Mucosa of stomach (tissue), 1 donor: ENCODE data around the gene UBAP1.
"Not testable (repeated sequence)": the region's sequence is repeated elsewhere in the genome, so short reads cannot be mapped to it uniquely, and the experiment has no call there.

Experiments used
- H3K27me3 ChIP-seq: one replicate; pipeline ENCODE4 v1.7.0; 2013; ENCODE audit warnings: mild to moderate bottlenecking, low read length; ENCODE audit not compliant: control insufficient read depth, insufficient read depth
- H3K36me3 ChIP-seq: one replicate; pipeline ENCODE4 v1.7.0; 2013; ENCODE audit warnings: low read length; ENCODE audit not compliant: control insufficient read depth, insufficient read depth
- H3K4me1 ChIP-seq: one replicate; pipeline ENCODE4 v1.7.0; 2013; ENCODE audit warnings: mild to moderate bottlenecking, low read length; ENCODE audit not compliant: control insufficient read depth, insufficient read depth
- H3K4me3 ChIP-seq: one replicate; pipeline ENCODE4 v1.7.0; 2013; ENCODE audit warnings: low read length
- H3K9ac ChIP-seq: one replicate; pipeline ENCODE4 v1.7.0; 2013; ENCODE audit warnings: mild to moderate bottlenecking, low read length, moderate library complexity
- H3K9me3 ChIP-seq: one replicate; pipeline ENCODE4 v1.7.0; 2013; ENCODE audit warnings: mild to moderate bottlenecking, low read length, moderate library complexity; ENCODE audit not compliant: control insufficient read depth
- donor health status: Pancreatic carcinoma.

Gene UBAP1

DNA sequence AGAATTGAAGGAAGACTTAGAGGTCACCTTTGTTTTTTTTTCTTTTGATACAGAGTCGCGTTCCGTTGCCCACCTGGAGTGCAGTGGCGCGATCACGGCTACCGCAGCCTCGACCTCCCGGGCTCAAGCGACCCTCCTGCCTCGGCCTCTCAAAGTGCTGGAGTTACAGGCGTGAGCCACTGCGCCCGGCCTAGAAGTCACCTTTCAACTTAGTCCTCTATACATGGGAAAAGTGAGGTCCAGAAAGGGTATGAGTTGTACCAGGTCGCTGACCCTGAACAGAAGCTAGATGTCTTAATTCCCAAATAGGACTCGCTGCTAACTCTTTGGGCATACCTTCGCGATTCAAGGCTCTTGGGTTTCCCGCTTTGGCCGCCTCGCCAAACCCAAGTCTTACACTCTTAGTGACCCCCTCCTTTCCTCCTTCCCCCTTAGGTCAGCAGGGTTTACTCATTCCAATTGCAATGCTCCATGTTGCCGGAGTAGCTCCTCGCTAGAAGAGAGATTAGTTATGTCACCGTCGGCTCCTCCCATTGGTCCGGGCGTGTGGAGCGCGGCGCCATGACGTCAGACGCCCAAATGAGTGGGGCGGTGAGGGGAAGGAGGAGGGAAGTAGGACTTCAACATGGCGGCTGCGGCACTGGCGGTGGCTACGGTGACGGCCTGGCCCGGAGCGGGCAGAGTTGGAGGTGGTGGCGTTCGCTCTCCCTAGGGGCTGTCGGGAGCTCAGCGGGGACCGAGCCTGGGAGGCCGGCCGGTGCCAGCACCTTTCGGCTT is at the start of gene UBAP1:
Gene UBAP1 (plus strand): TSS at position 608 of the 777 bp plus-strand sequence. CDS start 41,872 bp downstream, outside the sequence.
- no peaks in the 10 kb centered on the region for H3K4me1 ChIP-seq
- H3K4me3 ChIP-seq, result peak within 1 kb of the TSS; percentile 86
- no peaks in the 10 kb centered on the region for H3K9me3 ChIP-seq
- H3K27me3 ChIP-seq, result no peaks in the 10 kb centered on the region
- H3K9ac ChIP-seq, result peak within 1 kb of the TSS; percentile 94
- H3K36me3 ChIP-seq, result no peaks in the 10 kb centered on the region

DNA sequence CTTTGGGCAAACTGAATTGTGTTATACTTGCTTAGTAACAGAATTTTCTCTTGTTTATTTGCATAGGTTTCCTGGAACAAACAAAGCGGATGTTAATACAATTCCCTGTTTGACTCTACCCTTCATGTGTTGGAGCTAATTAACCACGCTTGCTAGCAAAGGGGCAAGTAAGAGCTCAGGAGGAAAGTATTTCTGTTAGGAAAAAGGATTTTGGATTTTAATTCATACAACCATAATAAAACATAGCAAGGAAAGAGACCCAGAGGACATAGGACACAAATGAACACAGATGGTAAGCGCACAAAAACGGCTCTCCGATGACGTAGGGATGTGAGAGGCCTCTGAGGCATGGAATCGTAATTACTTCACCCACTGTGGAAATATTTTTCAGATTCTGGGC is 47.3 kb upstream of the UBAP1 start:
- H3K9me3 ChIP-seq, result no peaks in the 10 kb centered on the region
- H3K4me3 ChIP-seq, result no peak overlapping the region
- no peaks in the 10 kb centered on the region for H3K27me3 ChIP-seq
- H3K36me3 ChIP-seq, result no peaks in the 10 kb centered on the region
- no peak overlapping the region for H3K9ac ChIP-seq
- H3K4me1 ChIP-seq, result peaks cover 5% of the 10 kb centered on the region

DNA sequence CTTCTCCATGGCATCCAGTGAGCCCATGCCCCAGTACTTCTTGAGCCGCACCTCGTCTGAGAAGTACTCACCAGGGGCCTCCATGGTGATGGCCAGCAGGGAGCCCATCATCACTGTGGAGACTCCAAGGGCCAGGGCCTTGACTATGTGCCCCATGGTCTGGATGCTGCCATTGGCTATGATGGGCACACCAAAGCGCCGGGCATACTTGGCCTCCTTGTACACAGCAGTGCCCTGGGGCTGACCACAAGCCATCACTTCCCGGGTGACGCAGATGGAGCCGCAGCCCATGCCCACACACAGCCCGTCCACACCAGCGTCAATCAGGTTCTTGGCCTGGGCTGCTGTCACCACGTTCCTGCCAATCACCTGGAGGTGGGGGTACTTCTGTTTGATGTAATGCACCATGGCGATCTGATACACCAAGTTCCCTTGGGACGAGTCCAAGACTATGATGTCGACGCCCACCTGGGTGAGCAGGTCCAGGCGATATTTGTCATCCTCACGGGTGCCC is 45.4 kb upstream of the UBAP1 start:
- Histone ChIP-seq H3K9me3 (no peaks in the 10 kb centered on the region), H3K27me3 (no peaks in the 10 kb centered on the region)

DNA sequence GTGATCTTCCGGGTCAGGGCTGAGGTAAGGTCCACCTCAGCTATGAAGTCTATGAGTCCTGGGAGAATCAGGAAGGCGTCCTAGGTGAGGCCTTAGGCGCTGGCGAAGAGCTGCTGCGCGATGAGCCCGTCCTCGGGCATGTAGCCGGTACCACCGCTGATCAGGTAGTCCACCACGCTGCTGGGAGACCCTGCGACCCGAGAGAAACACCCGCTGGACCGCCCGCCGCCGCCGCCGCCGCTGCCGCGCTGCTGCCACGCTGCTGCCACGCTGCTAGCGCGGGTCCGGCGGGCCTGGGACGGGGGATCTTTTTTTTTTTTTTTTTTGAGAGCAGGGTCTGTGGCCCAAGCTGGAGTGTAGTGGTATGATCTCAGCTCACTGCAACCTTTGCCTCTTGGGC is 44.3 kb upstream of the UBAP1 start:
- H3K36me3 ChIP-seq, result no peaks in the 10 kb centered on the region
- H3K4me3 ChIP-seq, result no peak overlapping the region
- H3K9me3 ChIP-seq, result no peaks in the 10 kb centered on the region
- no peaks in the 10 kb centered on the region for H3K27me3 ChIP-seq
- H3K9ac ChIP-seq, result no peak overlapping the region
- no peaks in the 10 kb centered on the region for H3K4me1 ChIP-seq

More for the DNA sequence above, 45.4 kb upstream of the UBAP1 start:
- no peaks in the 10 kb centered on the region for H3K4me1 ChIP-seq
- H3K36me3 ChIP-seq, result no peaks in the 10 kb centered on the region
- no peak overlapping the region for H3K9ac ChIP-seq
- no peak overlapping the region for H3K4me3 ChIP-seq

DNA sequence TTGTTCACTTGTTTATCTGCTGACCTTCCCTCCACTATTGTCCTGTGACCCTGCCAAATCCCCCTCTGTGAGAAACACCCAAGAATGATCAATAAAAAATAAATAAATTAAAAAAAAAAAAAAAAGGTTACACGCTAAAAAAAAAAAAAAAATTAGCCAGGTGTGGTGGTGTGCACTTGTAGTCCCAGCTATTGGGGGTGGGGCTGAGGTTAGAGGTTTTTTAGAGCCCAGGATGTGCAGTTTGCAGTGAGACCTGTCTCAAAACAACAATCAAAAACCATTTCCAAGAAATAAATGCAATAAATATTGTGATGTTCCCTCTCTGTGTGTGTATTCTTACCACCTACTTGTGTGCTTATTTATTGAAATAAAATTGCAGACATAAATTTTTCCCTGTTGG is 40.2 kb upstream of the UBAP1 start:
- H3K4me1 ChIP-seq, H3K9me3 ChIP-seq, H3K9ac ChIP-seq, H3K27me3 ChIP-seq, H3K36me3 ChIP-seq, H3K4me3 ChIP-seq: not testable (repeated sequence)

DNA sequence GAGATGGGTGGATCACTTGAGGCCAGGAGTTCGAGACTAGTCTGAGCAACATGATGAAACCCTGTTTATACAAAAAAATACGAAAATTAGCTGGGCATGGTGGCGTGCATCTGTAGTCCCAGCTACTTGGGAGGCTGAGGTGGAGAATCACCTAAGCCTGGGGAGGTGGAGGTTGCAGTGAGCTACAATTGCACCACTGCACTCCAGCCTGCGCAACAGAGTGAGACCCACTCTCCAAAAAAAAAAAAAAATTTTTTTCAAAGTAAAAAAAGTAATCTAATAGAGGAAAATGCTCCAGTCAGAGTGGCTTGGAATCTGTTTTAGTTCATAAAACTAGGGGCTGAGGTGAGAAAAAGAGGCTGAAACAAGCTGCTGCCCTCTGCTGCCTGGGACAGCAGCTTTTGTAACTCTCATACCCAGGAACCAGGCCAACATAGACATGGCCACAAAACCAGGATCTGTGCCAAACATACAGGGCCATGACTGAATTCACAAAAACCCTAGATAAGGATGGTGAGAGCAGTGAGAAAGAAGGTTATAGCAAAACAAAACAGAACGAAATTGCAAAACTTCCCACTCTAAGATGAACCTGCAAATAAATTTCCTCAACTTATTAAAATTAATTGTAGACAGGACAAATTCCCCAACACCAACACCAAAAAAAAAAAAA is 39.2 kb upstream of the UBAP1 start:
- H3K4me3 ChIP-seq, result no peak overlapping the region
- H3K27me3 ChIP-seq, result no peaks in the 10 kb centered on the region
- no peak overlapping the region for H3K9ac ChIP-seq
- no peaks in the 10 kb centered on the region for H3K9me3 ChIP-seq
- H3K36me3 ChIP-seq, result no peaks in the 10 kb centered on the region
- H3K4me1 ChIP-seq, result no peaks in the 10 kb centered on the region

DNA sequence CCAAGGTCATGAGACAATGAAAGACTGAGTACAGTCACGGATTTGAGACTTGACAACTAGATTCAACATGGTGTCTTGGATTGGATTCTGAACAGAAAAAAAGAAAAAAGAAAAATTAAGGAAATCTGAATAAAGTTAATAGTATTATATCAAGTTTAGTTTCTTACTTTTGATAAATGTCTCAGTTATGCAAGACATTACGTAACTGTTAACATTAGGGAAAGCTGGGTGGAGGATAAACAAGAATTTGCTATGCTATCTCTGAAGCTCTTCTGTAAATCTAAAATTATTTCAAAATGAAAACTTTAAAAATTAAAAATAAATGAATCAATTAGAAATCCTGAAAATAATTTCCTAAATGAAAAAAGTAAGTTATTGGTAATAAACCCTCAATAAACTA is 38.0 kb upstream of the UBAP1 start:
- Histone ChIP-seq H3K4me1 (no peaks in the 10 kb centered on the region), H3K9me3 (no peaks in the 10 kb centered on the region), H3K27me3 (no peaks in the 10 kb centered on the region), H3K4me3 (no peak overlapping the region), H3K9ac (no peak overlapping the region), H3K36me3 (no peaks in the 10 kb centered on the region)

DNA sequence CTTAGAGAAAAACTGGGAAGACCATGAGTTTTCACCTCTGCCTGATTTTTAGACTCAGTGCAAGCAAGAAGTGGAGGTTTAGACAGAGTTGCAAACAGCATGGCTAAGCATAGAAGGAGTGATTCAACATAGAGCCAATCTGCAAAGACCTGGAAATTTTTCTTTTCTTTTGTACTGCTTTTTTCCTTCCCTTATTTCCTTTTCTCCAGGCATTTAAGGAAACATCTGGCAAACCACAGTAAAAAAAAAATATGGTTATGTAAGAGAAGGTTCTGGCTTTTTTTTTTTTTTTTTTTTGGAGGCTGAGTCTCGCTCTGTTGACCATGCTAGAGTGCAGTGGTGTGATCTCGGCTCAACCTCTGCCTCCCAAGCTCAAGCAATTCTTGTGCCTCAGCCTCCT is 35.7 kb upstream of the UBAP1 start:
- Histone ChIP-seq H3K4me3 (no peak overlapping the region), H3K9me3 (no peaks in the 10 kb centered on the region), H3K27me3 (no peaks in the 10 kb centered on the region), H3K4me1 (no peaks in the 10 kb centered on the region), H3K36me3 (no peaks in the 10 kb centered on the region), H3K9ac (no peak overlapping the region)

DNA sequence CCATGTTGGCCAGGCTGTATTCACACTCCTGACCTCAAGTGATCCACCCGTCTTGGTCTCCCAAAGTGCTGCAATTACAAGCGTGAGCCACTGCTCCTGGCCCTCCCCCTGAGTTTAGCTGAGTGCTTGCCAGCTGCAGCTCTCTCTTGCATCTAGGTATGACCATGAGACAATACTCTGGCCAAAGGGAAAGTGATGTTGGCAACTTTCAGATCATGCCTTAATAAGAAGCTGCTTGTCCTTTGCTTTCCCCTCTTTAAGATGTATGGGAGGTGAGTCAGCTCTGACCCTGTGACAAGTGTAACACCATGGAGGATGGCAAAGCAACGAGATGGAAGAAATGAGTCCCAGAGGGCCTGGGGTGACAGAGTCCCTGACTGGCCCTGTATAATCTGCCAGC is 33.7 kb upstream of the UBAP1 start:
- H3K9me3 ChIP-seq, result no peaks in the 10 kb centered on the region
- H3K9ac ChIP-seq, result no peak overlapping the region

DNA sequence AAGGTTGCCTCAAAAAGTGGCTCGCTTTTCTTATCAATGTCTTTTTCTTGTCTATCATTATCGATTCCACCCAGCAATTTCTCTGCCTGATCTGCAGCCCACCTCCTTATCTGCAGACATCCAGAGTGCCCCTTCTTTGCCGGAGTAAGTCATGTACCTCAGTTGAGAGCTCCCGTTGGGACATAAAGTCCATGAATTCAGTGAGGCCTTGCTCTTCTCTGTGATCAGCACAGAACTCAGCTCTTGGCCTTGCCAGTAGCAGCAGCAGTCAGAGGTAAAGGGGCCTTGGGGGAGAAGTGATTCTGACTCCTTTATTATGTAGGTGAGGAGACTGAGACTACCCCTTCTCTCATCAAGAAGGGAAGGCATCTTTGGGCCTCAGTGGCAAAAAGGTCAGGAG is 27.4 kb upstream of the UBAP1 start:
- Histone ChIP-seq H3K36me3 (no peaks in the 10 kb centered on the region), H3K4me3 (no peak overlapping the region), H3K9ac (no peak overlapping the region), H3K4me1 (no peaks in the 10 kb centered on the region), H3K27me3 (no peaks in the 10 kb centered on the region), H3K9me3 (no peaks in the 10 kb centered on the region)

More for the DNA sequence above, 33.7 kb upstream of the UBAP1 start:
- H3K36me3 ChIP-seq, result no peaks in the 10 kb centered on the region
- H3K4me3 ChIP-seq, result no peak overlapping the region
- no peaks in the 10 kb centered on the region for H3K27me3 ChIP-seq
- no peaks in the 10 kb centered on the region for H3K4me1 ChIP-seq

DNA sequence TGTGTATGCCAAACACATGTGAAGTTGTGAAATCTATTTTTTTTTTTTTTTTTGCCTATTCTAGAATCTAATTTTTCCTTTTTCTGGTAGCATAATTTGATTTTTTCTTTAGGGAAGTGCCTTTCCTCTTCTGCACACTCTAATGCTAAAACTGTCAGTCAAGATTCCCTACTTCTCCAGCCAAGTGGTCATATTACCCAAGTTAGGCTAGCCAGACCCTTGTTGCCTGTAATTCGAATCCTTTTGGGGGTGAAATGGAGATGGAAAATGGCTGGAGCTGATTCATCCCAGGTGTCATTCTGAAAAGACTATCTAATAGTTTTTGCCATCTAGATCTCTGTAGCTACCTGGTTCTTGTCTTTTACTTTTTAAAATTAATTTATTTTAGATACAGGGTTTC is 24.8 kb upstream of the UBAP1 start:
- H3K36me3 ChIP-seq, result no peaks in the 10 kb centered on the region
- H3K9me3 ChIP-seq, result no peaks in the 10 kb centered on the region
- H3K4me3 ChIP-seq, result no peak overlapping the region

DNA sequence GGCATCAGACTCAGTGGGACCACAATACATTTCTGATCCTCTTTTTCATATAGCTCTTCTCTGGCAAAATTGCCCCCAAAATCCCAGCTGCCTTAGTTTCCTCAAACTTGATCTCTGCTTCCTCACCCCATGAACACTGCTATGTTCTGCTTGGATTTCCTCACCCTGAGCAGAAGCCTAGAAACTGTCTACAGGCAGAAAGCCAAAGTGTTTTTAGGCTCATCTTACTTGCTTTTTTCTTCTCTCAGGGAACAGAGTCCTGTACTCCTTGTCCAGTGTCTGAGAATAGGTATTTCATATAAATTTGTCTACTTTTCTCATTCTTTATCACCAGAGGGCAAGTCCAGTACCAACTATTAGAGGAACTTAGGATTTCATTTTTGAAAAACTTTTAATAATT is 21.5 kb upstream of the UBAP1 start:
- Histone ChIP-seq H3K9me3 (no peaks in the 10 kb centered on the region), H3K27me3 (no peaks in the 10 kb centered on the region), H3K36me3 (no peaks in the 10 kb centered on the region), H3K9ac (no peak overlapping the region), H3K4me1 (peaks cover 6% of the 10 kb centered on the region), H3K4me3 (no peak overlapping the region)

More for the DNA sequence above, 24.8 kb upstream of the UBAP1 start:
- peaks cover 6% of the 10 kb centered on the region for H3K4me1 ChIP-seq
- no peak overlapping the region for H3K9ac ChIP-seq
- no peaks in the 10 kb centered on the region for H3K27me3 ChIP-seq
